SK-N-SH (cell line): ENCODE results near the gene PLCE1. TPM values are rescaled to one million over a fixed set of nuclear protein-coding genes. Genes with fewer than 3 reads are reported as not detected.

ENCODE experiments used
- CTCF ChIA-PET: fragments of 300-600, 350-600 bp; formaldehyde crosslinking; extraction: SDS; loops from one replicate; lab custom pipeline; 2021; lab: Yijun Ruan, JAX
- POLR2A ChIA-PET: fragments of 350-600 bp; sonication (Branson Sonifier 250); formaldehyde crosslinking; extraction: SDS; loops from one replicate; lab custom pipeline; 2020; ENCODE audit warnings: antibody characterized with exemption, inconsistent platforms; lab: Yijun Ruan, JAX
- DNase-seq: peaks from one replicate; pipeline ENCODE4 v3.0.0; 2012
- H2AFZ ChIP-seq: fragments of 200-600 bp; sonication (generic); 2 replicates; pipeline ENCODE4 v1.8.1; 2016; ENCODE audit warnings: antibody characterized with exemption, mild to moderate bottlenecking, low read depth
- H3F3A ChIP-seq: fragments of 200-600 bp; sonication (generic); replicated peaks from 2 replicates; pipeline ENCODE3; 2016; ENCODE audit warnings: antibody characterized with exemption, mild to moderate bottlenecking; ENCODE audit not compliant: insufficient read depth
- H3K27ac ChIP-seq, 2 experiments: fragments of 200-500 bp in 1 of 2; fragments of 200-600 bp in 1 of 2; sonication (Bioruptor generic) in 1 of 2; sonication (generic), shearing (Covaris generic) in 1 of 2; 2 replicates each; pipeline versions ENCODE4 v1.5.1 to v1.6.1; 2014 to 2016; ENCODE audit warnings: low read depth in 2 of 2, inconsistent platforms in 1 of 2, low read length in 1 of 2, mild to moderate bottlenecking in 1 of 2, mixed read lengths in 1 of 2
- H3K27me3 ChIP-seq: fragments of 200-600 bp; sonication (generic), shearing (Covaris generic); 2 replicates; pipeline ENCODE4 v1.6.1; 2016; ENCODE audit warnings: mixed run types; ENCODE audit not compliant: insufficient read depth
- H3K36me3 ChIP-seq, 2 experiments: fragments of 200-500 bp in 1 of 2; fragments of 200-600 bp in 1 of 2; sonication (Bioruptor generic) in 1 of 2; sonication (generic) in 1 of 2; replicated peaks in 1 of 2; 2 replicates each; pipeline versions ENCODE3 to v1.5.1; 2014 to 2016; ENCODE audit warnings: low read length in 1 of 2, mild to moderate bottlenecking in 1 of 2; ENCODE audit not compliant: insufficient read depth in 2 of 2, control insufficient read depth in 1 of 2
- H3K4me1 ChIP-seq, 2 experiments: fragments of 200-500 bp in 1 of 2; fragments of 200-600 bp in 1 of 2; sonication (Bioruptor generic) in 1 of 2; sonication (generic), shearing (Covaris generic) in 1 of 2; 2 replicates each; pipeline versions ENCODE4 v1.5.1 to v1.6.1; 2014 to 2016; ENCODE audit warnings: low read depth in 1 of 2, low read length in 1 of 2, mixed run types in 1 of 2; ENCODE audit not compliant: insufficient read depth in 2 of 2, control insufficient read depth in 1 of 2
- H3K4me2 ChIP-seq: fragments of 200-600 bp; sonication (generic), shearing (Covaris generic); 2 replicates; pipeline ENCODE4 v1.6.1; 2017; ENCODE audit warnings: mixed run types
- H3K4me3 ChIP-seq, 2 experiments: fragments of 200-500 bp in 1 of 2; fragments of 200-600 bp in 1 of 2; sonication (Bioruptor generic) in 1 of 2; sonication (generic), shearing (Covaris generic) in 1 of 2; 2 replicates each; pipeline versions ENCODE4 v1.5.1 to v1.8.1; 2014 to 2016; ENCODE audit warnings: low read depth in 2 of 2, inconsistent platforms in 1 of 2, low read length in 1 of 2, mild to moderate bottlenecking in 1 of 2, mixed read lengths in 1 of 2, moderate library complexity in 1 of 2
- H3K79me2 ChIP-seq: fragments of 200-600 bp; sonication (generic); 2 replicates; pipeline ENCODE4 v1.8.1; 2017; ENCODE audit warnings: mild to moderate bottlenecking; ENCODE audit not compliant: insufficient read depth
- H3K9ac ChIP-seq: fragments of 200-600 bp; sonication (generic); 2 replicates; pipeline ENCODE4 v1.6.1; 2017; ENCODE audit warnings: mixed run types
- H3K9me2 ChIP-seq: fragments of 200-600 bp; sonication (generic); 2 replicates; pipeline ENCODE4 v1.6.1; 2017; ENCODE audit warnings: mixed run types
- H3K9me3 ChIP-seq: fragments of 200-600 bp; sonication (generic); 2 replicates; pipeline ENCODE4 v1.6.1; 2017; ENCODE audit warnings: mixed run types, mild to moderate bottlenecking, moderate library complexity
- H4K20me1 ChIP-seq: fragments of 200-600 bp; sonication (generic); 2 replicates; pipeline ENCODE4 v1.6.1; 2017; ENCODE audit warnings: mild to moderate bottlenecking, mixed run types; ENCODE audit not compliant: insufficient read depth
- CHD2 ChIP-seq: fragments of 150-350 bp; IDR thresholded peaks from 2 replicates; pipeline ENCODE4 v1.6.1; 2018; ENCODE audit warnings: low read length; ENCODE audit not compliant: partially characterized antibody
- EZH2phosphoT487 ChIP-seq: fragments of 200-600 bp; sonication (generic); IDR thresholded peaks from 2 replicates; pipeline ENCODE4 v1.6.1; 2017; ENCODE audit warnings: low read depth, mixed run types, mild to moderate bottlenecking, antibody characterized with exemption, moderate library complexity, borderline replicate concordance
- MEF2A ChIP-seq: IDR thresholded peaks from 2 replicates; pipeline ENCODE4 v1.4.0; 2012; ENCODE audit warnings: low read depth, borderline replicate concordance
- RCOR1 ChIP-seq: fragments of 150-350 bp; IDR thresholded peaks from 2 replicates; pipeline ENCODE4 v1.6.1; 2017; ENCODE audit warnings: antibody characterized with exemption, low read length
- RXRA ChIP-seq: IDR thresholded peaks from 2 replicates; pipeline ENCODE4 v1.4.0; 2012; ENCODE audit warnings: low read depth, mild to moderate bottlenecking, borderline replicate concordance
- SIN3A ChIP-seq: IDR thresholded peaks from 2 replicates; pipeline ENCODE4 v1.6.1; 2012; ENCODE audit warnings: low read depth, mild to moderate bottlenecking, low read length, moderate library complexity, borderline replicate concordance
- WGBS: methylation state at CpG from one replicate; pipeline ENCODE4 v1.1.6; 2017; ENCODE audit warnings: low lambda C conversion rate; 5-methylcytosine and 5-hydroxymethylcytosine counted together
- polyA plus RNA-seq, 3 experiments: library from polyadenylated mRNA; depleted of rRNA; stranded (reverse); fragments of >200 nt; gene quantifications; 2 replicates each; pipeline ENCODE4 v1.2.3, GENCODE V29; 2012
- TF ChIP-seq, protein P1 (sequence below): fragments of 200-600 bp; sonication (generic); IDR thresholded peaks from 2 replicates; pipeline ENCODE4 v1.6.1; 2017; ENCODE audit warnings: antibody characterized with exemption, mild to moderate bottlenecking, moderate library complexity
- TF ChIP-seq, protein P2 (sequence below): IDR thresholded peaks from 2 replicates; pipeline ENCODE4 v1.4.0; 2012; ENCODE audit warnings: low read depth, borderline replicate concordance

PLCE1 gene
- polyA plus RNA-seq, 1 of the 3 experiments (the other 2 are of a cell fraction) = 1.2 TPM

DNA sequence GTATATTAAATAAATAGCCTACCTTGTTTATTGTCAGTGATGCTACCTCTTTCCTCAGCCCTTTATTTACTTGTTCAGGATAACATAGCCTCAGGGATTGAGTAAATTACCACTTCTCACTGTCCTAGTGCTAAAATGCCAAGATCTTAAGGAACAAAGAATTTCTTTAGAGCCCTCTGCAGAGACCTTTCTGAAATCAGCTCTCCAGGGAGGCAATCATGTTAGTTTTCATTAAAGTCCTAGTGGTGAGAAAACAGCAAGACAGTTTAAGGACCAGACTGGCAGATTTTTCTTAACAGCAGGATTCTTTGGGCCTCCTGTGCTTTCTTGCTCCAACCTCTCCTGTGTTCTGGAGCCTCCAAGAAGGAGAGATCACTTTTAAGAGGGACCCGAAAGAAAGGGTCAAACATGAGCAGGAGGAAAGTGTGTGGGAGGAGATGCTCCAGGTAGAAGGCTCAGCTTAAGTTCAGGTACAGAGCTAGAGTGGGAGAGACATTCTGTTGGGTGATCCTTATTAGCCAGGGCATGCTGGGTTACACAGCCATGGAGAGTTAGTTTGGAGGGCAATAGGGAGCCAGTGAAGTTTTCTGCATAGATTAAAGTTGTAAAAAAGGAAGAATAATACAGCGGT is 1.2 kb upstream of the PLCE1 start:
- Histone ChIP-seq H4K20me1 (no peaks in the 10 kb centered on the region), H3K4me3 (no peak overlapping the region), H3K36me3 (no peaks in the 10 kb centered on the region), H3K9ac (no peak overlapping the region), H3K27ac (peak overlapping the region in 1 of 2 experiments; percentile 56; a peak in 3 of 4 replicates), H3K4me2 (peak overlapping the region; percentile 74; the same call in 1 of the 2 replicates), H3F3A (peaks cover 23% of the 10 kb centered on the region), H3K79me2 (no peaks in the 10 kb centered on the region), H3K4me1 (peaks cover 5 to 15% of the 10 kb centered on the region in 2 experiments; a peak in 3 of 4 replicates), H2AFZ (peak overlapping the region; percentile 86; the same call in 1 of the 2 replicates), H3K9me2 (no peaks in the 10 kb centered on the region), H3K27me3 (no peaks in the 10 kb centered on the region), H3K9me3 (no peaks in the 10 kb centered on the region)
- 91% methylated on average over 2 of the region's 2 CpGs for WGBS
- no peak for DNase-seq
- POLR2A ChIA-PET = no interaction called here
- CTCF ChIA-PET = interaction anchor here (1.2 kb wide), 1 partner anchor 322 kb away, joined by 3 read pairs; no protein-coding TSS in a partner anchor
- TF ChIP-seq MEF2A = no peak
- TF ChIP-seq, protein P1, sequence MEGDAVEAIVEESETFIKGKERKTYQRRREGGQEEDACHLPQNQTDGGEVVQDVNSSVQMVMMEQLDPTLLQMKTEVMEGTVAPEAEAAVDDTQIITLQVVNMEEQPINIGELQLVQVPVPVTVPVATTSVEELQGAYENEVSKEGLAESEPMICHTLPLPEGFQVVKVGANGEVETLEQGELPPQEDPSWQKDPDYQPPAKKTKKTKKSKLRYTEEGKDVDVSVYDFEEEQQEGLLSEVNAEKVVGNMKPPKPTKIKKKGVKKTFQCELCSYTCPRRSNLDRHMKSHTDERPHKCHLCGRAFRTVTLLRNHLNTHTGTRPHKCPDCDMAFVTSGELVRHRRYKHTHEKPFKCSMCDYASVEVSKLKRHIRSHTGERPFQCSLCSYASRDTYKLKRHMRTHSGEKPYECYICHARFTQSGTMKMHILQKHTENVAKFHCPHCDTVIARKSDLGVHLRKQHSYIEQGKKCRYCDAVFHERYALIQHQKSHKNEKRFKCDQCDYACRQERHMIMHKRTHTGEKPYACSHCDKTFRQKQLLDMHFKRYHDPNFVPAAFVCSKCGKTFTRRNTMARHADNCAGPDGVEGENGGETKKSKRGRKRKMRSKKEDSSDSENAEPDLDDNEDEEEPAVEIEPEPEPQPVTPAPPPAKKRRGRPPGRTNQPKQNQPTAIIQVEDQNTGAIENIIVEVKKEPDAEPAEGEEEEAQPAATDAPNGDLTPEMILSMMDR = peak; percentile 42

DNA sequence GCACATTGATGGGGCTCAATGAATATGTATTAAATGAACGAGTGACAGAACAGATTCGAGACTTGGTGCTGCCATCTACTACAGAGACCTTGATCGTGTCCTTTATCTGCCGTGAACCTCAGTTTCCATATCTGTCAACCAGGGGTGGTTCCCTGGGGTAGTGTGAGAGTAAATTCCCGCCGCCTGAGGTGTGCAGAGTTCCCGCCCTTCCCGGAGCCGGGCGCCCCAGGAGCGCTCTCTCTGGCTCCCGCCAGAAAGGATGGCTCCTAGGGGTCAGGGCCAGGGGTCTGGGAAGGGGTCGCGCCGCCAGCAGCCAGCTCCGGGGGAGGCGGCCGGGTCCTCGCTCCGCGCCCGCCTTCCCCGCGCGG is 333 bp upstream of the PLCE1 start:
- Histone ChIP-seq H3K9ac (no peak overlapping the region; the same call in 1 of the 2 replicates), H3K4me2 (peak overlapping the region; percentile 78; the same call in 1 of the 2 replicates), H3F3A (peaks cover 23% of the 10 kb centered on the region), H4K20me1 (no peaks in the 10 kb centered on the region), H3K9me3 (no peaks in the 10 kb centered on the region), H3K9me2 (no peaks in the 10 kb centered on the region), H3K79me2 (no peaks in the 10 kb centered on the region), H2AFZ (peak overlapping the region; percentile 77; the same call in 1 of the 2 replicates), H3K36me3 (no peaks in the 10 kb centered on the region), H3K4me1 (peaks cover 5 to 15% of the 10 kb centered on the region in 2 experiments; a peak in 3 of 4 replicates), H3K4me3 (peak overlapping the region; percentile 69 to 73), H3K27me3 (no peaks in the 10 kb centered on the region), H3K27ac (no peak overlapping the region)
- ChIA-PET CTCF (interaction anchor here (0.6 to 1.4 kb wide), 3 partner anchors 53 to 321 kb away, joined by 3 to 8 read pairs (median 3); no protein-coding TSS in a partner anchor), POLR2A (no interaction called here)
- TF ChIP-seq, protein P2, sequence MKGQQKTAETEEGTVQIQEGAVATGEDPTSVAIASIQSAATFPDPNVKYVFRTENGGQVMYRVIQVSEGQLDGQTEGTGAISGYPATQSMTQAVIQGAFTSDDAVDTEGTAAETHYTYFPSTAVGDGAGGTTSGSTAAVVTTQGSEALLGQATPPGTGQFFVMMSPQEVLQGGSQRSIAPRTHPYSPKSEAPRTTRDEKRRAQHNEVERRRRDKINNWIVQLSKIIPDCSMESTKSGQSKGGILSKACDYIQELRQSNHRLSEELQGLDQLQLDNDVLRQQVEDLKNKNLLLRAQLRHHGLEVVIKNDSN = no peak
- no peak for TF ChIP-seq SIN3A
- WGBS = 29% methylated on average over 12 of the region's 25 CpGs
- no peak for DNase-seq

DNA sequence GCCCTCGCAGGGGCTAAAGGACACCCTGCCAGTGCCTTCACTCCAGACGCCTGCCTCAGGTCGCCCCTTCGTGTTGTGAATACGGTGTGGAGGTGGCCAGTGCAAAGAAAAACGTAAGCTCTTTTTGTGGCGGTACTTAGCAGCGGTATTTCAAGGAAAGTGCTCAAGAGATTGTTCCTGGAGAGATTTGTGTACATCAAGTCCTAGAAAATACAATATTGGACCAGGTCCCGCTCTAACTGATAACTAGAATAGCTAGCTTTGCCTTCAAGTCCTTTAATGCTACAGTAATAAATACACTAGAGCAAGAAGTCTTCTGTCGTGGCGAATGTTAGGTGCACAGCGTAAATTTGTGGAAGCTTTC is 689 bp downstream of the PLCE1 start:
- Histone ChIP-seq H3K27ac (no peak overlapping the region), H2AFZ (peak overlapping the region; percentile 78), H3K27me3 (no peaks in the 10 kb centered on the region), H3K9ac (peak overlapping the region; percentile 51; the same call in 1 of the 2 replicates), H3K4me3 (peak overlapping the region; percentile 69 to 73), H3K4me1 (peaks cover 9 to 15% of the 10 kb centered on the region in 2 experiments; a peak in 3 of 4 replicates), H3K79me2 (no peaks in the 10 kb centered on the region), H3F3A (peaks cover 24% of the 10 kb centered on the region), H4K20me1 (no peaks in the 10 kb centered on the region), H3K9me2 (no peaks in the 10 kb centered on the region), H3K4me2 (peak overlapping the region; percentile 93), H3K9me3 (no peaks in the 10 kb centered on the region), H3K36me3 (no peaks in the 10 kb centered on the region)
- TF ChIP-seq CHD2 = no peak
- TF ChIP-seq, protein P1 = no peak
- no peak for TF ChIP-seq RXRA
- TF ChIP-seq RCOR1 = no peak
- TF ChIP-seq EZH2phosphoT487 = no peak
- no peak for DNase-seq
- POLR2A ChIA-PET = no interaction called here
- 44% methylated on average over 12 of the region's 12 CpGs for WGBS
- CTCF ChIA-PET = interaction anchor here (0.7 to 1.4 kb wide), 2 partner anchors 43 to 77 kb away, joined by 3 to 8 read pairs; no protein-coding TSS in a partner anchor
